Activated T-helper 17 cell treated with anti-CD3 and anti-CD28 coated beads, Interleukin-2, amount 50 U/mL, for 72 hours (primary cell): ENCODE results near the gene RAD51C. TPM values are rescaled to one million over a fixed set of nuclear protein-coding genes. Genes with fewer than 3 reads are reported as not detected.

Experiments used
- ATAC-seq: fragments of 150-1000 bp; cut with Tn5 transposase; replicated peaks from 2 replicates; pipeline ENCODE4 v1.10.0; 2021; ENCODE audit warnings: mild to moderate bottlenecking, moderate library complexity
- H3K27ac Mint-ChIP-seq: one replicate; pipeline ENCODE4 v1.8.0; 2022; ENCODE audit warnings: mixed read lengths
- H3K27me3 Mint-ChIP-seq: one replicate; pipeline ENCODE4 v1.8.0; 2022; ENCODE audit warnings: mixed read lengths
- H3K36me3 Mint-ChIP-seq: one replicate; pipeline ENCODE4 v1.8.0; 2022; ENCODE audit warnings: low read depth, mild to moderate bottlenecking, mixed read lengths
- H3K4me1 Mint-ChIP-seq: one replicate; pipeline ENCODE4 v1.8.0; 2022; ENCODE audit warnings: mixed read lengths
- H3K4me3 Mint-ChIP-seq: one replicate; pipeline ENCODE4 v1.8.0; 2022; ENCODE audit warnings: mild to moderate bottlenecking, mixed read lengths
- H3K9me3 Mint-ChIP-seq: one replicate; pipeline ENCODE4 v1.8.0; 2022; ENCODE audit warnings: mixed read lengths
- total RNA-seq, 2 donors: library from RNA; stranded (reverse); gene quantifications; one replicate each; pipeline ENCODE4 v1.2.3, GENCODE V29; 2022

The RAD51C gene
- total RNA-seq, 2 donors from 2014 or later: 75.3 to 112 TPM

DNA sequence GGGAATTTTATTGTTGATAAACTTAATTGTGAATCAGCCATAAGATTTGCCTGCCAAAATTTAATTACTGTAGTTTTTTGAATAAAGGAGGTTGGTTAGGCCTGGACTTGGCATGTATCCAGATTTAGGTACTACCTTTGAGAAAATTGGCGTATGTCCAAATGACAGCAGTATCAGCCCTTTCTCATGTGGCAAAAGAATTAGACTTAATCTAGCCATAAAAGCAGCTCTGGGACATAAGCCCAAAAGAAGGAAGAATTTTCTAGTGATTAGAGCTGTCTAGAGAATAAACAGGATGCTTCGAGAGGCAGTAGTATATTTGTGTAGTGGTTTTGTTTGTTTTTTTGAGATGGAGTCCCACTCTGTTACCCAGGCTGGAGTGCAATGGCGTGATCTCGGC, 91.0 kb downstream of the RAD51C start:
- H3K27ac Mint-ChIP-seq: no peak overlapping the region
- H3K4me1 Mint-ChIP-seq: no peaks in the 10 kb centered on the region
- no peak for ATAC-seq
- H3K36me3 Mint-ChIP-seq: no peaks in the 10 kb centered on the region
- H3K27me3 Mint-ChIP-seq: peaks cover 3% of the 10 kb centered on the region
- no peak overlapping the region for H3K4me3 Mint-ChIP-seq
- H3K9me3 Mint-ChIP-seq: no peaks in the 10 kb centered on the region

DNA sequence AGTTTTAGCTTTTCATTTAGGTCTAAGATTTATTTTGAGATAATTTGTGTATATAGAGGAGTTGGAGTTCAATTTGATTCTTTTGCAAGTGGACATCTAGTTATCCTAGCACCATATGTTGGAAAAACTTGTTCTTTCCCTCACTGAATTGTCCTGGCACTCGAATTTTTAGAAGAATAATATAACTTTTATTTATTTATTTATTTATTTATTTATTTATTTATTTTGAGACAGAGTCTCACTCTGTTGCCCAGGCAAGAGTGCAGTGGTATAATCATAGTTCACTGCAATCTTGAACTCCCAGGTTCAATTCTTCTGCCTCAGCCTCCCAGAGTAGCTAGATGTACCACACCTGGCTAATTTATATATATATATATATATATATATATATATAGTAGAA, 92.7 kb downstream of the RAD51C start:
- H3K4me3 Mint-ChIP-seq: no peak overlapping the region
- ATAC-seq: no peak
- H3K36me3 Mint-ChIP-seq: no peaks in the 10 kb centered on the region
- H3K27ac Mint-ChIP-seq: no peak overlapping the region
- no peaks in the 10 kb centered on the region for H3K9me3 Mint-ChIP-seq
- H3K27me3 Mint-ChIP-seq: peaks cover 3% of the 10 kb centered on the region
- H3K4me1 Mint-ChIP-seq: no peaks in the 10 kb centered on the region

Other genes starting within 250 kb of the RAD51C start
- gene HSF5, start 204.2 kb upstream of the RAD51C start, total RNA-seq: 1 to 10 TPM; 1.2 to 2.6 TPM
- gene MTMR4, start 178.0 kb upstream of the RAD51C start, total RNA-seq: 10 to 100 TPM; 67.1 to 72.1 TPM
- gene TEX14, start 557 bp upstream of the RAD51C start, total RNA-seq: under 1 TPM; 0.30 to 0.32 TPM
- gene PPM1E, start 63.3 kb downstream of the RAD51C start, total RNA-seq: under 1 TPM; 0.08 to 0.17 TPM